HG03025 (cell line): ENCODE data around the gene TPRX1.
"Not testable (repeated sequence)": the region's sequence is repeated elsewhere in the genome, so short reads cannot be mapped to it uniquely, and the experiment has no call there.

Experiments used
- ATAC-seq: cut with Tn5 transposase; IDR thresholded peaks from one replicate; pipeline ENCODE4 v1.9.1; 2021; ENCODE audit warnings: mild to moderate bottlenecking, moderate library complexity; ENCODE audit not compliant: unreplicated experiment, low FRiP score

The TPRX1 gene, protein sequence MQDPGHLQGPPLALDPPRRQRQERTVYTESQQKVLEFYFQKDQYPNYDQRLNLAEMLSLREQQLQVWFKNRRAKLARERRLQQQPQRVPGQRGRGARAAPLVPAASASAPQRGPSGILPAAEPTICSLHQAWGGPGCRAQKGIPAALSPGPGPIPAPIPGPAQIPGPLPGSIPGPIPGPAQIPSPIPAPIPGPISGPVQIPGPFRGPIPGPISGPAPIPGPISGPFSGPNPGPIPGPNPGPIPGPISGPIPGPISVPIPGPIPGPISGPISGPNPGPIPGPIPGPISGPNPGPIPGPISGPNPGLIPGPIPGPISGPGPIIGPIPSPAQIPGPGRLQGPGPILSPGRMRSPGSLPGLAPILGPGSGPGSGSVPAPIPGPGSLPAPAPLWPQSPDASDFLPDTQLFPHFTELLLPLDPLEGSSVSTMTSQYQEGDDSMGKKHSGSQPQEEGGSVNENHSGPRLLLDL

DNA sequence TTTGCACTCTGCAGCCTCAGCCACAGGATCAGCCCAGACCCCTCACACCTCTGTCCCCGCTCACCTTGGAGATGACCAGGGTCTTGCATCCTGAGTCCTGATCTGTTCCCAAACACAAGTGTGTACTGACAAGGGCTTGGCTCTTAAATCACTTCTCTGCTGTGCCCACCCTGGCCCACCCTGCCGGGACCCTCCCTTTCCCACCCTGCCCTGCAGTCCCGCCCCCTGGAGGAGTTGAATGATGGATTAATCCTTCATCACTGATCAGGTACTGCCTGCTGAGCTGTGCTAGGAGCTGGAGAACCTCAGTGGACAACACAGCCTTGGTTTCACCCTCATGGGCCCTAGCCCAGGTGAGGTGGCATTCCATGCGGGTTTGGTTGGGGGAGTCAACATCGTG lies at the start of gene TPRX1:
TPRX1 (minus strand) TSS at position 101 of the 400 bp plus-strand sequence; CDS start at position 89, 12 bp downstream.
- ATAC-seq: not testable (repeated sequence)

DNA sequence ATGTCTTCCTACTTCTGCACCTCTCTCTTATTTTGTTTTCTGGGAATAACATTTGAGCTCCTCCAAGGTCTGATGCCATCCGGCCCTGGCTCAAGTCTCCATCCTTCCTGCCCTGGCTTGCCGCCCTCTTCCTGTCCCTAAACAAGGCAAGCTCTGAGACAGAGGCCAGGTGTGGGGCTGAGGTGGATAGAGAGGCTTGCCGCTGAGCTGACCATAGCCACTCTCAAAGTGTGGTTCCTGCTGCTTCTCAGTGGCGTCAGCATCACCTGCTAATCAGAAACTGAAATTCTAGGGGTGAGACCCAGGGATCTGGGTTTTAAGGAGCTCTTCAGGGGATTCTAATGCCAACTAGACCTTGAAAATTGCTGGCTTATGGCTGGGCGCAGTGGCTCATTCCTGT lies 48.7 kb upstream of the TPRX1 start:
- ATAC-seq: no peak

DNA sequence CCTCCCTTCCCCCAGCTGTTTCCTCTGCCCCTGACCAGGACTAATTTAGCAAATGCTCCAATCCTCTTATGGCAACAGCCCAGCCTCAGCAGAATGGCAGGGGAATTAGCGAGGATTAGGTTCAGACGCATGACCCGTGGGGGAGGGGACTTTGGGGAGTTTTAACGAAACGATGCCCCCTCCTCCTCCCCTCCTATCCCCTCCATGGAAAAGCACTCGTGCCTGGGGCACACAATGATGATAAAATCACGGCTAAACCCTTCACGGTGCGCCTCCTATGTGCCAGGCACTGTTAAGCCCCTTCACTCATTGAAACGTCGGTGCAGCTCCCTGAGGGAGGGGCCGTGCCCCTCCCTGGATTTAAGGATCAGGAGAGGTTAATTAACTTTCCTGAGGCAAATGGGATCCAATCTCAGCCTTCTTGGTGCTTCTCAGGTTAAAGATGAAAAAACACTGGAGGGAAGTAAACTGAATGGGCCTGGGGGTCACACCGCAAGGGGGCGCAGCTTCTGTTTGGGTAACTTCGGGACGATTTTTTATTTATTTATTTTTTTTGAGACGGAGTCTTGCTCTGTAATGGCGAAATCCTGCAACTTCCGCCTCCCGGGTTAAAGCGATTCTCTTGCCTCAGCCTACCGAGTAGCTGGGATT lies 44.6 kb upstream of the TPRX1 start:
- ATAC-seq: no peak

DNA sequence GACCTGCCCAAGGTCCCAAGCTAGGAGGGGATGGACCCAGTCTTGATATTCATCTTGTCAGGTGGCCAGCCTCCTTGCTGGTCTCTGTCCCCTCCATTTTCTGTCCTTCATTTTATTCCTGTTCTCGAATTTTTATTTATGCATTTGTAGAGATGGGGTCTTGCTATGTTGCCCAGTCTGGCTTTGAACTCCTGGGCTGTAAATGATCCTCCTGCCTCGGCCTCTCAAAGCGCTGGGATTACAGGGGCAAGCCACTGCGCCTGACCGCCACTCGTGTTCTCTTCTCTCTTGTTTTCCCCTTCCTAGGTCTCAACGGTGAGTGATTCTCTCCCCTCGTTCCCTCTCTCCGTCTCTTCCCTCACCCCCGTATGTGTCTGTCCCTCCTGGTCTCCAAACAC lies 44.1 kb upstream of the TPRX1 start:
- ATAC-seq: no peak

DNA sequence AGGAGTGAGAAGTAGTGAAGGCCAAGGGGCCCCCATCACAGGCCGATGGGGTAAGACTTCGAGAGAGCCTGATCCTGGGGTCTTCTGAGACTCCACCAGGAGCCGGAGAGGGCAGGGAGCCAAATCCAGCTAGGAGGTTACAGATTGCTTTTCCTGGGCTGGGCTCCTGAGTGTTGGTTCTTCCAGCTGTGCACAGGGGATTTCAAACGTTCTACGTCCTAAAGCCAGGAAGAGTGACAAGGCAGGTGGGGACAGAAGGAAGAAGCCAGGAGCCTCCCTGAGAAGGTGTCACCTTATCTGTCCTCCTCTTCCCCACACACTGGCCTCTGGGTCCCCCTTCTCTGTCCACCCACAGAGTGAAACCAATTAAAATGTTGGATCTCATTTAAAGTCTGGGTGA lies 38.6 kb upstream of the TPRX1 start:
- no peak for ATAC-seq

DNA sequence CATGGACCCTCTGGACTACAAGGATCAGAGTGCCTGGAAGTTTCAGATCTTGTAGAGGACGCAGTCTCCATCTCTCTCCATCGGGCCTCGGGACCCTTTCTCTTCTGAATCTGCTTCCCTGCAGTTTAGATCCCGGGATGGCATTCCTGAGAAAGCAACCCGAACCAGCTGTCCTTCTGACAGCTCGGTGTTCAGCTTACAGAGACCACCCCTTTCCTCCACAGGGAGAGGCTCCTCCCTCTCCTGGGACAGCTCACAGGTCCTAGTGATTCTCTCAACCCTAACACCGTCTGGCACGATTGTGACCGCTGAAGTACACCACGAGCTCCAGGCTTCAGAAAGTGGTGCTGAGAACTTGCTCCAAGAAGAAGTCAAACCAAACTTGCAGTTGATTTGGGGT lies 35.6 kb upstream of the TPRX1 start:
- ATAC-seq: no peak

DNA sequence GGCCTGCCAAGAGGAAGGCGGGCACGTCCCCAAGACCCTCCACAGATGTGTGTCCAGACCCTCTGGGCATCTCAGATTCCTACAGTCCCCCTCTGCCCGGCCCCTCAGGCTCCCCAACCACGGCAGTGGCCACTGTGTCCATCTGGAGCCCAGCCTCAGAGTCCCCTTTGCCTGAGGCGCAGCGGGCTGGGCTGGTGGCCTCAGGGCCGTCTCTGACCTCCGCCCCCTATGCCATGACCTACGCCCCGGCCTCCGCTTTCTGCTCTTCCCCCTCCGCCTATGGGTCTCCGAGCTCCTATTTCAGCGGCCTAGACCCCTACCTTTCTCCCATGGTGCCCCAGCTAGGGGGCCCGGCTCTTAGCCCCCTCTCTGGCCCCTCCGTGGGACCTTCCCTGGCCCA lies 35.1 kb upstream of the TPRX1 start:
- no peak for ATAC-seq

DNA sequence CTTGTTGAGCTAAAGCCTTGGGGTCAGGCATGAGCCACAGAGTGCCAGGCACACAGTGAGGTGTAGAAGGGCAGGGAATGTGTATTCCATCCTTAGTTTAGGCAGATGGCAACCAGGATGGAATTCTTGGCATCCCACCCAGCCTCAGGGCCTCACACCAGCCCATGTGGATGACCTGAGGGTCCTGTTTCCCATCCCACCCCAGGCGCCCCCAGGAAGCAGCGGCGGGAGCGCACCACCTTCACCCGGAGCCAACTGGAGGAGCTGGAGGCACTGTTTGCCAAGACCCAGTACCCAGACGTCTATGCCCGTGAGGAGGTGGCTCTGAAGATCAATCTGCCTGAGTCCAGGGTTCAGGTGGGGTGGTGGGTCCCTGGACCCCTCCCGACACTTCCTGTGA lies 31.7 kb upstream of the TPRX1 start:
- ATAC-seq: no peak

DNA sequence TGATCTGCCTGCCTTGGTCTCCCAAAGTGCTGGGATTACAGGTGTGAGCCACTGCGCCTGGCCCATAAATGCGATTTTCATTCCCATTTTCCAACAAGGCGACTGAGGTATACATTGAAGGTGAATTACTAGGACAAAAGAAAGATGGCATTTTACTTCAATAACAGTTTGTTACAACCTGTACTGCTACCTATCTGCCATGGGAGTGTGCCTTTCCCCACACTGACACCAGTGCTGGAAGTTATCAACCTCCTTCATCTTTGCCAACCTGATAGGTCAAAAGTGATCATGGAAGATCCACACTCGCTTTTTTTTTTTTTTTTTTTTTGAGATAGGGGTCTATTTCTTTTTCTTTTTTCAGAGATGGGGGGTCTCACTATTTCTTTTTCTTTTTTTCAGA lies 28.4 kb upstream of the TPRX1 start:
- no peak for ATAC-seq

DNA sequence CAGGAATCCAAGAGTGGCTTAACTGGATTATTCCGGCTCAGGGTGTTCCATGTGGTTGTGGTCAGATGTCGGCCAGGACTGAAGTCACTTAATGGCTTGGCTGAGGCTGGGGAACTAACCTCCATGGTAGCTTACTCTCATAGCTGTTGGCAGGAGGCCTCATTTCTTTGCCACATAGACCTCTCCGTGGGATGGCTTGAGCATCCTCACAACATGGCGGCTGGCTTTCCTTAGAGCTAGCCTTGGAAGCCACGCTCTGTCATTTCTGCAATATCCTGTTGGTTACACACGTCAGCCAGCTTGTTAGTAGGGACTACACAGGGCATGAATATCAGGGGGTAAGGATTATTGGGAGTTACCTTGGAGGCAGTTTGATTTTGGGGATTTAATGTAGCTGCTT lies 22.4 kb upstream of the TPRX1 start:
- no peak for ATAC-seq

DNA sequence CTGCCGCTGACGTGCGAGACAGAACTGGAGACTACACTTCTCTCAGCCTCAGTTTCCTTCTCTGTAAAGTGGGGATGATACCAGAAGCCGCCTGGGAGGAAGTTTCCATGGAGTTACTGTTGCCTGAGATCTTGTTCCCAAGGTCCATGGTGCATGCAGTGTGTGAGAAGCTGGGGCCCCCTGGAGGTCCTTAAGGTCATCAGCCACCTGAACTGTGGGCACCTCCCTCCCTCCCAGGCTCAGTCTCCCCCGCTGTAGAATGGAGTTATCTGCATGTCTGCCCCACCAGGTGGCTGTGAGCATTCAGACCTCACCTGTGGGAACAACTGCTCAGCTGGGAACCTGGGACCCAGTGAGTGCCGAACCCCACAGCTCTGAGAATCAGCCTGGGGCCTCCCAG lies 20.0 kb upstream of the TPRX1 start:
- ATAC-seq: no peak

DNA sequence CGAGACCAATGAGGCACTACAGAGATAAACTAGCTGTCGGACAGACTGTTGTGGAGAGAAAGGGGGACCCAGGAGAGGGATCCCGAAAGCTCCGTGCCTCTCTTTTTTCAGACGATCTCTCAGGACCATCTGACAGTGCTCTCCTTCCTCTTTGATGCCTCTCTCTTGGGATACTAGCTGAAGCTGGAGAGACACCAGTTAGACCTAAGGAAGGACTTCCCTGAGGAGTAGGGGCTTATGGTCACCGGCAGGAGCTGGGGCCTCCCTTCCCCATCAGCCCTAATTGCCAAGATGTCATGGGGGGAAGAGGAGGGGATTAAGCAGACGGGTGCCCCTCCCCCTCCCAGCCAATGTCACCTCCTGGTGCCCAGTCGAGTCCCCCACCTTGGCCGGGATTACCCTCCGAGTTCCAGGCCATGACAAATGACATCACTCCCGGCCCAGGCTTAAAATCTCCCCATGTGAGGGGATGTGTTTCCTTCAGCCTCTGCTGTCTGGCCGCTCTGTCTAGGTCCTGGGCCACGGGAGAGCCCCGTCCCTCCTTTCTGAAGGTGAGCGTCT lies 17.2 kb upstream of the TPRX1 start, which contains the start of gene CRX:
CRX (plus strand) TSS at position 478 of the 561 bp plus-strand sequence. CDS start 12,507 bp downstream, outside the sequence.
- no peak for ATAC-seq

DNA sequence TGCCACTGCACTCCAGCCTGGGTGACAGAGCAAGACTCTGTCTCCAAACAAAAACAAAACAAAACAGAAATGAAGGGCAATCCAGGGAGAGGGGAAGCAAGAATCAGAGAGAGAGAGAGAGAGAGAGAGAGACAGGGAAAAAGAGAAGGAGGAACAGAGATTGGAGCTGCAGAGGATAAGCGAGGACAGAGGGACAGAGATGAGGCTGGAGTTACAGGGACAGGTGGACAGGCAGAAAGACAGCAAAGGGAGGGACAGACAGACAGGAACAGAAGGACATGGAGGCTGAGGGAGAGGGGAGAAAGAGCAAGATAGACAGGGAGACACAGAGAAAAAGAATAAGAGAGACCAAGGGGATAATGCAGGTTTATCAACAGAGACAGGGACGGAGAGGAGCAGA lies 16.1 kb upstream of the TPRX1 start:
- no peak for ATAC-seq

DNA sequence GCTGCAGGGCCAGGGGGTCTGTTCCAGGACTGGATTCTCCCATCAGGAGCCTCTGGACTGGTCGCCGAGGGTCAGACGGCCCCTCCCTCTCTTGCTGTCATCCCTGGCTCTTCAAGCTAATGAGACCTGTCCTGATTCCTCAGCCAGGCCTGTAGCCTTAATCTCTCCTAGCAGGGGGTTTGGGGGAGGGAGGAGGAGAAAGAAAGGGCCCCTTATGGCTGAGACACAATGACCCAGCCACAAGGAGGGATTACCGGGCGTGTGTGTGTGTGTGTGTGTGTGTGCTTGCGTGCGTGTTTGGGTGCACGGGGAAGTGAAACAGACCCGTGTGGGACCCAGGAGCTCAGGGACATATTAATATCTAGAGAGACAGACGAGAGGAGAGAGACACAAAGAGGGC lies 15.5 kb upstream of the TPRX1 start:
- no peak for ATAC-seq

DNA sequence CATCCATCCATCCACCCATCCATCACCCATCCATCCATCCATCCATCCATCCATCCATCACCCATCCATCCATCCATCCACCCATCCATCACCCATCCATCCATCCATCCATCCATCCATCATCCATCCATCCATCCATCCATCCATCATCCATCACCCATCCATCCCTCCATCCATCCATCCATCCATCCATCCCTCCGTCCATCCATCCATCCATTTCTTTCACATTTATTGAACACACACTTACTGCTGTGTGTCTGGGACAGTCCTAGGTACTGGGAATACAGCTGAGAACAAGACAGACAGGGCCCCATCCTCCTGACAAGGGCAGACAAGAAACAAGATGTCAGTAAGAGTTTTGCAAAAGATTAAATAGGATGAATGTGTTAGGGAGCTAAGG lies 13.9 kb upstream of the TPRX1 start:
- ATAC-seq: not testable (repeated sequence)

DNA sequence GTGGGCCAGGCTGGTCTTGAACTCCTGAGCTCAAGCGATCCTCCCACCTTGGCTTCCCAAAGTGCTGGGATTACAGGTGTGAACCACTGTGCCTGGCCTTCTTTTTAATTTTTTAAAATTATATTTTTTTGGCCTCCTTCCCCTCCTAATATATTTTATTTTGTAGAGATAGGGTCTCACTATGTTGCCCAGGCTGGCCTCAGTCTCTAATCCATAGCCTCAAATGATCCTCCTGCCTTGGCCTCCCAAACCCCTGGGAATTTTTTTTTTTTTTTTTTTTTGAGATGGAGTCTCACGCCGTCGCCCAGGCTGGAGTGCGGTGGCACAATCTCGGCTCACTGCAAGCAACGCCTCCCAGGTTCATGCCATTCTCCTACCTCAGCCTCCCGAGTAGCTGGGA lies 11.9 kb upstream of the TPRX1 start:
- ATAC-seq: not testable (repeated sequence)

DNA sequence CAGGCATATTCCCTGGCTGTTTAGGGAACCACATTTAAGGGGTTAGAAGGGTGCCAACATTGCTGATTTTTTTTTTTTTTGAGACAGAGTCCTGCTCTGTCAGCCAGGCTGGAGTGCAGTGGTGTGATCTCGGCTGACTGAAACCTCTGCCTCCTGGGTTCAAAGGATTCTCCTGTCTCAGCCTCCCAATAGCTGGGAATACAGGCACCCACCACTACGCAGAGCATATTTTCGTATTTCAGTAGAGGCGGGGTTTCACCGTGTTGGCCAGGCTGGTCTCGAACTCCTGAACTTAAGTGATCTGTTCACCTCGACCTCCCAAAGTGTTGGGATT lies 9.6 kb upstream of the TPRX1 start:
- no peak for ATAC-seq

DNA sequence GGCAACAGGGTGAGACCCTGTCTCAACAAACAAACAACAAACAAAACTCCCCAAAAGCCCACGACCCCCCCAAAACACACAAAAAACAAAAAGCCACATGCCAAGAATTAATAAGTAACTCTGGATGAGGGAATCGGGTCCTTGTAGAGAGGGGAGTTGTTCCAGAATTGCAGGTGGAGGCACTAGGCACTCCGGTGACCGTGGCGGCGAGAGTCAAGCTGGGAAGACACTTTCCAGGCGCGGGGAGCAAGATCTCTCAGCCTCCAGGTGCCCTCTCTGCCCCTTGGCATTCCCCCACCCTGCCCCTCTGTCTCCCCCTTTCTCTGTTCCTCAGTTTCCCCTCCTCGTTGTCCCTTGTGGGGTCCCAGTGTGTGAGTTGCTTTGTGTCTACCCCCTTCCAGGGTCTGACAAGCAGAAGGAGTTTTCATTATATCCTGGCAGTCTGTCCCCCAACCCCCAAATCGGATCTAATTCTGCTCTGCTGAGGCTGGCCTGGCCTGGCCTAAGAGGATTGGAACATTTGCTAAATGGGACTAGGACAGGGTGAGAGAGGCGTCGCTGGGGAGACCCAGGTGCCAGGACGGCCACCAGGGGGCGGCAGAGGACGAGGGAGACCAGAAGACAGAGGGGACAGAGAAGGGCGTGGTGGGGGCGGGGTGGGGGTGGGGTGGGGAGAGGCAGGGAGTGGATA lies 9.1 kb upstream of the TPRX1 start:
- ATAC-seq: no peak

DNA sequence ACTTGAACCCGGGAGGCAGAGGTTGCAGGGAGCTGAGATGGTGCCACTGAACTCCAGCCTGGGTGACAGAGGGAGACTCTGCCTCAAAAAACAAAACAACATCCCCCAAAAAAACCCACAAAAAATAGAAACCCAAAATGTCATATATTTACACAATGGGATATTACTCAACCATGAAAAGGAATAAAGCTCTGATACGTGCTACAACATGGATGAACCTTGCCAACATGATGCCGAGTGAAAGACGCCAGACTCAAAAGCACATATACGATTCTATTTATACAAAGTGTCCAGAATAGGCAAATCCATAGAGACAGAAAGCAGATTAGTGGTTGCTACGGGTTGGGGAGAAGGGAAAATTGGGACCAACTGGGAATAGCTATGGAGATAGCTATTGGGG lies 2.1 kb upstream of the TPRX1 start:
- no peak for ATAC-seq

DNA sequence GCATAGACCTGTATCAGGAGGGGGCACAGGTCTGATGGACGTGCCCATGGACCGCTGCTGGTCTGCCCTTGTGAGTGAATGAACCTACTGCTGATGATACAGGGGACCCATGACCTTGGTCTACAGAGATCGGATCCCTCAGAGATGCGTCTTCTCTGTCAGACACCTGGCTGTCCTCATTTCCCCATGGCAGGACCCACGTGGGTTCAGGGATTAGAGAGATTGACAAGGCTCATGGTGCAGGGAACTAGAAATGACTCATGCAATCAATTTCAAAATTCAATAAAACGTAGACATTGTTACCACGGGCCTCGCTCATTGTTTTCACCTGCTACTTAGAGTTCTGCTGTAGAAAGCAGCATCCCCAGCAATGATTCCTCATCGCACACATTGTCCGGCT lies 962 bp upstream of the TPRX1 start:
- no peak for ATAC-seq

DNA sequence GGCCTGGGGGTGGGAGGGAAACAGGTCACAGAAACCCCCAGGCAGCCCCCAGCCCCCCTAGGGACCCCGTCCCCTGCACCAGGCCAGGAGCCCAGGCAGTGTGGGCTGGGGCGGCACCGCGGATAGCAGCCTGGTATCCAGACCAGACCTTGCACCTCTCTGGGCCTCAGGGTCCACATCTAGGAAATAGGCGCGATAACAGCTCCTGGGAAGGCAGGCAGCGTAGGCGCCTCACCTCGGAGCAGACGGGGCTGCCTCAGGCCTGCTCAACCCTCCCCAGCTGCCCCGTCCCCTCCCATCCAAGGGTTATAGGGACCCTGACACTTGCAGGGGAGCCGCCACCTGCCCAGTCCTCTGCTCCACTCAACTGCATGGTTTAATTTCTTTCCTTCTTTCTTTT lies 680 bp downstream of the TPRX1 start:
- ATAC-seq: not testable (repeated sequence)
